Measurements from ENCODE around the gene ENGASE.

ENGASE gene

DNA sequence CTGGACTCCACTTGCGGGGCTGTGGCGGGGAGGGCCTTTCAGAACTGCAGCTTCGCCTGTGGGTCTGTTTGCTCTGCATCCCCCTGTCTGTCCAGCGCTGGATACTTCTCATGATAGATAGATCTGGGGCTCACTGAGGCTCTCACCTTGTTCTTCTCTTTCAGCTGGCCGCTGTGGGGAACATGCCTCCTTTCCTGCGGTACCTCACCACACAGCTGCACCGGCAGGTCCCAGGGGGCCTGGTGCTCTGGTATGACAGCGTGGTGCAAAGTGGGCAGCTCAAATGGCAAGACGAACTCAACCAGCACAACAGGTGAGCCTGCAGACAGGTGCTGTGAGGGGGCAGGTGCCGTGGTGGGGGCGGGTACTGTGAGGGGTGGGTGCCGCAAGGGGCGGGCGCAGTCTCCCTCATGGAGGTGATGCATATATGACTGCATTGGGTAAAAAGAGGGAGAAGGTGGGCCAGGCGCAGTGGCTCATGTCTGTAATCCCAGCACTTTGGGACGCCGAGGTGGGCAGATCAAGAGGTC lies 6.2 kb downstream of the ENGASE start:
- DNase-seq (ENCODE audit: low spot score): no peak

DNA sequence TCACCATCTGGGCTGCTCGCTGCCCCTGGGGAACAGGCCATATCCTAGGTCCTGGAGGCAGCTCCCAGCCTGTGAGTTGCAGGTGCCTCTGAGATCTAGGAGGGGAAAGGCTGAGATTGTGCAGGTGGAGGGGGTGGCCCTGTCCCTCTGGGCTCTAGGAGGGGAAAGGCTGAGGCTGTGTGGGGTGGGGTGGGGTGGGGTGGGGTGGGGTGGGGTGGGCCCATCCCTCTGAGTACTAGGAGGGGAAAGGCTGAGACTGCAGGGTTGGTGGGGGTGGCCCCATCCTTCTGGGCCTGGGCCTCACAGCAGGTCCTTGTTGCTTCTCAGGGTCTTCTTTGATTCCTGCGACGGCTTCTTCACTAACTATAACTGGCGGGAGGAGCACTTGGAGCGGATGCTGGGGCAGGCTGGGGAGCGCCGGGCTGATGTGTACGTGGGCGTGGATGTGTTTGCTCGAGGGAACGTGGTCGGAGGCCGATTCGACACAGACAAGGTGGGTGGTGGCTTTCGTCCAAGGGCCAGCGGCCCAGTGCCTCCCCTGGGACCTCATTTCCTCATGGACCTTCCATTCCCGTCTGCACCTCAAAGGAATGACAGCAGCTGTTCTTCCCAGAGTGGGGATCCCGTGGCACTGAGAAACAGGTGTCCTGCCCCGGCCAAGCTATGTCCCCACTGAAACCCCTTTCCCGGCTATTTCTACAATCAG lies 7.1 kb downstream of the ENGASE start:
- DNase-seq (ENCODE audit: low spot score): no peak

DNA sequence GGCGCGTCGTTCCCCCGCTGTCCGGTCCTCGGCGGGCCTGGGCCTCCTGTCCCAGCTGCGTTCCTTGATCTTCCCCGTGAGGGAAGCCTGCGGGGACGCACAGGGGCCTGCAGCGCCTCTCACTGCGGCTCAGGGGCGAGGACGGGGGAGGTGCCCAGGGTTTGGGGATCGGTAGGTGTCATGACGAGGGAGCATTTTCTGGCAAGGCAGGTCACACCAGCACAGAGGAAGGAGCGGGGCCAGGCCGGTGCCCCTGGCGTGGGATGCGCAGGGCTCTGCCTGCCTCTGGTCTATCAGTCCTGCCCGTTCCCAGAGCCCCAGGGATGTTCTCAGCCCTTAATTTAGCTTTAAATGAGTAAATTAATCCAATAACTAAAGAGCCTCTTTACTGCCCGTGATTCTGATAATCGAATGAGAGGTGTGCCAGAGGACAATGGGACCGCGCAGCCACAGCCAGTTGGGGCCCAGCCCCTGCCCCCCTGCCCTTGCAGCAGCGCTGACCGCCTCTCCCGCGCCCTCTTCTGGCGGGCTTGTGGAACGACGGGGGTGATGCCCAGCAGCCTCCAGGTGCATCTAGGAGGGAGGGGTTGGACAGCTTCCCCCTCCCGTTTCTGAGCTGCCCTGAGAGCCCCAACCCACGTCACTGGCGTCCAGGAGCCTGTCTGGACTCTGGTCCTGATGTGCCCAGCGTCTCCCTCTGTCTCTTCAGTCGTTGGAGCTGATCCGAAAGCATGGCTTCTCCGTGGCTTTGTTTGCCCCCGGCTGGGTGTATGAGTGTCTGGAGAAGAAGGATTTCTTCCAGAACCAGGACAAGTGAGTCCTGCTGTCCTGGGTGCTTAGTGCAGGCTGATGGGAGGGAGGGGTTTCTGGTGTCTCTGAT lies 7.9 kb downstream of the ENGASE start:
- peak; percentile 40 for DNase-seq (ENCODE audit: low spot score)

DNA sequence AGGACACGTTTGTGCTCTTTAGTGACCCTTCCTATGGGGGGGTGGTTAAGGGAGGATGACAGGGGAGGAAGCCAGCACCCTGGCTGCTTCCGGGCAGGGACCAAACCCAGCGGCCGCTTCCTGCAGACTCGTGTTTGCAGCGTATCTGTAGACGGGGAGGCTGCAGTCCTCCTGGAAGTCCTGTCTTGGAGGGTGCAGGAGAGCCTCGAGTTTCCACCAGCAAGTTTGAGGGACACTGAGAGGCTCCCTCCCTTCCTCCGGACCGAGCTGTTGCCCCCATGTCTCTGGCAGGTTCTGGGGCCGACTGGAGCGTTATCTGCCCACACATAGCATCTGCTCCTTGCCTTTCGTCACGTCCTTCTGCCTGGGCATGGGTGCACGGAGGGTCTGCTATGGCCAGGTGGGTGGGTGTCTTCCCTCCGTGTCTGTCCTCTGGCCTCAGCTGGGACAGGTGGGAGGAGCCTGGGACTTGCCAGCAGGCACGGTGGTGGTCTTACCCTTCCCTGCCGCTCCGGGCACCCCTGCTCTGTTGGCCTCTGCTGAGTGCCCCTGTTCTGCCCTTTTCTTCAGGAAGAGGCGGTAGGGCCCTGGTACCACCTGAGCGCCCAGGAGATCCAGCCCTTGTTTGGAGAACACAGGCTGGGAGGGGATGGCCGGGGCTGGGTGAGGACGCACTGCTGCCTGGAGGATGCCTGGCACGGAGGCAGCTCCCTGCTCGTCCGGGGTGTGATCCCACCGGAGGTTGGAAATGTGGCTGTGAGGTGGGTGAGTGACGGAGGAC lies 8.8 kb downstream of the ENGASE start:
- DNase-seq (ENCODE audit: low spot score): no peak

DNA sequence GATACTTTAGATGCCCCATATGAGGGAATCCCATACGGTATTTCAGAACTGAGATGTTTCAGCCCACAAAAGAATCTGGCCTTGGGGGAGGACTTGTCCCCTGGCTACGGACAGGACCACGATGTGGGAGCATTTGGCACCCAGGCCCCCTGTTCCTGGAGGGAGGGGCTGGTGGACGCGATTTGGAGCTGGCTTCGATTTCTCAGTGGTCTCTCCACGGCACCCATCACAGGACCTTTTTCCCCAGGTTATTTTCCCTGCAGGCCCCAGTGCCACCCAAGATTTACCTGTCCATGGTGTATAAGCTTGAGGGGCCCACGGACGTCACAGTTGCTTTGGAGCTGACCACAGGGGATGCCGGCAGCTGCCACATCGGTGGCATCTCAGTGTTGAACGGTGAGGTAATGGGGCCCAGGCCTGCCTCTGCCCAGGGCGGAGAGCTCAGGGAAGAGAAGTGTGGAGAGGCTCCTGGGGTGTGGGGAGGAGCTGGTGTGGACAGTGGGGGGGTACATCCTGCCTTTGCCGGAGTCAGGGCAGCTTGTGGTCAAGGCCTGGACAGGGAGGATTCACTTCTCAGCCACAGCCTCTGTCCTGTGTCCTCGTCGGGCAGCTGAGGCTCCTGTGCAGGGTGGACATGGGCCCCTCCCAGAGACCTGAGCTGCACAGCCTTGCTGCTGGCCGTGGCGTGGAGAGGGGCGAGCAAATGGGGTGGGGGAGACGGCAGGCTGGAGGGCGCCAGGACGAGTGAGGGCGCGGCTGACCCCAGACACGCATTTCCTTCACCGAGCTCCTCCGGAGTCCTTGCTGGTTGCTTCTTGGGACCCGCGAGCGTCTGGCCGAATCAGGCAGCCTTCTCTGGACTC lies 9.9 kb downstream of the ENGASE start:
- DNase-seq (ENCODE audit: low spot score): no peak

DNA sequence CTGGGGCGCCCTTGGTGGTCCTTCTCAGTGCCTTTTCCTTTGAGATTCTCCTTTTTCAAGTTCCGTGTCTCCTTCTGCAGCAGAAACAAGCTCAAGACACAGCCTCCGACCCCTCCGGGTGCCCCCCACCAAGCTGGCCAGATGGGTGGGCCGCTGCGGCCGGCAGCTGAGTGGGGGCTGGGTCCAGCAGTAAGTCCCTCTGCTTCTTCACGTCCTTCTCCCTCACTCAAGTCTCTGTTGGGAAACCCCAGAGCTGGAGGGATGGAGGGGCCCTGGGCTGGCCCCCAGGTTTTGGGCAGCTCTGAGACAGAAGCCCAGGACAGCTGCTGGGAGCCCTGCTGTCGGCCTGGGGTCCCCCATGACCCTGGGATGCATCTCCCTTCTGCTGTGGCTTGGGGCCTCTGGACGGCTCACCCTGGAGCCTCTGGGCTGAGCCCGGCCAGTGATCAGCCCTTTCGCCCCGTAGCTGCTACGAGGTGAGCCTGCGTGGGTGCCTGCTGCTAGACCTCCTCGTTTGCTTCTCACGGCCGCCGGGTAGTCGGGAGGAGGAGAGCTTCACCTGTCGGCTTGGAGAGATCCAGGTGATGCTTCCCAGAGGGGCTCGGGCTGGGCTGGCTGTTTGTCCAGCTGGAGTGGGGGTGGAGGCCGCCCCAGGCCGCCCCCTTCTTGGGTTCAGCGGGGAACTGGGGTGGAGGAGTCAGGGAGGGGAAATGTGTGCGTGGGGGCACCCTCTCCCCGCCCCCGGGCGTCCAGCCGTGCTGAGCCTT lies 10.7 kb downstream of the ENGASE start:
- no peak for DNase-seq (ENCODE audit: low spot score)

DNA sequence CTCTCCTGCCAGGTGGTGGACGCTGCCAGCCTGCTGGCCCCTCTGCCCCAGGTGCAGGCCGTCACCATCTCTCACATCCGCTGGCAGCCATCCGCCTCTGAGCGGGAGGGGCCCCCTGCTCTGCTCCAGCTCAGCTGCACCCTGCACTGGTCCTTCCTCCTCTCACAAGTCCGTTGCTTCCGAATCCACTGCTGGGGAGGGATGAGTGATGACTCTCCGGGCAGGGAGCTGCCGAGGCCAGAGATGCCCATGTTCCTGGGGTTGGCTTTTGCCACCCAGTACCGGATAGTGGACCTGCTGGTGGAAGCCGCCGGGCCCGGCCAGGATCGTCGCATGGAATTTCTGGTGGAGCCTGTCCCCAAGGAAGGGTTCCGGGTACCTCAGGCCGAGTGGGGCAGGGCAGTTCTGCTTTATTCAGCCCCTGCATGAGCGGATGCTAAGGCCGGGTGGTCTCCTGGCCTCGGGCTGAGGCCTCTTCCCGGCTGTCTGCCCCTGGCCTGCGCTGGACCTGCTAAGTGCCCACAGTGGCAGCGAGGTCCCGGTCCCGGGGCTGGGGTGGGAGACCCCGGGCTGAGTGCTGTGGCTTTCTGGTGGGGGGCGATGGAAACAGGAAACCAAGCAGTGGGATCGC lies 11.4 kb downstream of the ENGASE start:
- DNase-seq (ENCODE audit: low spot score): no peak

DNA sequence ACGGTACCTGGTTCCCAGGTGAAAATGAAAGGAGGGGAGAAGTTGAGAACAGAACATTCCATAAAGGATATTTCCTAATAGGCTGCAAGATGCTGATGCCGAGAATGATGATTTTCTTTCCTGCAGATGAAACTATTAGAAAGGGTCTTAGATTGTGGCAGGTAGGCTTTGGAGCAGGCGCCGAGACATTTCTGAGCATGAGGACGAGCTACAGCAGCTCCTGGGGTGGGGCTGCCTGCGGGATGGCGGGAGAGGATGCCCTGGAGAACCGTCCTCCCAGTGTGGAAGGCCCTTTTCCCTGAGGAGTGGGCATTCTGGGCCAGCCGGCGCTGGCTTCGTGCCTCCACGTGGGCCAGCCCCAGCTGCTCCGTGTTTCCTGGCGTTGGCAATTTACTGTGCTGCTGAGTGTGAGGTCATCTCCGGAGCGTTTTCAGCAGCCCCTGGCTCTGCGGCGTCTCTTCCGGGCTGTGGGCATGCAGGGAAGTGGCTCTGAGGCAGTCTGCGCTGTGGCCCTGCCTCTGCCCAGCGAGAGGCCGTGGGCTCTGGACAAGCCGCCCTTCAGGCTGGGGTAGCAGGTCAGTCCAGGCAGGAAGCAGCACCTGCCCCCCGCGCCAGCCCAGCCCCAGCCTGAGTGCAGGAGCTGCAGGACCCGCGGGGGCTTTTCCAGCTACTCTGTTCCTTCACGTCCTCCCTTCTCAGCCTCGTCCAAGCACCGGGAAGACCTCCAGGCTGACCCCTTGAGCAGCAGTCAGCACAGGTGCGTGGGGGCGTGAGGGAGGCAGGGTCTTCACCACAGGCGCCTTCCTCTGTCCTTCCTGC lies 12.2 kb downstream of the ENGASE start:
- no peak for DNase-seq (ENCODE audit: low spot score)

DNA sequence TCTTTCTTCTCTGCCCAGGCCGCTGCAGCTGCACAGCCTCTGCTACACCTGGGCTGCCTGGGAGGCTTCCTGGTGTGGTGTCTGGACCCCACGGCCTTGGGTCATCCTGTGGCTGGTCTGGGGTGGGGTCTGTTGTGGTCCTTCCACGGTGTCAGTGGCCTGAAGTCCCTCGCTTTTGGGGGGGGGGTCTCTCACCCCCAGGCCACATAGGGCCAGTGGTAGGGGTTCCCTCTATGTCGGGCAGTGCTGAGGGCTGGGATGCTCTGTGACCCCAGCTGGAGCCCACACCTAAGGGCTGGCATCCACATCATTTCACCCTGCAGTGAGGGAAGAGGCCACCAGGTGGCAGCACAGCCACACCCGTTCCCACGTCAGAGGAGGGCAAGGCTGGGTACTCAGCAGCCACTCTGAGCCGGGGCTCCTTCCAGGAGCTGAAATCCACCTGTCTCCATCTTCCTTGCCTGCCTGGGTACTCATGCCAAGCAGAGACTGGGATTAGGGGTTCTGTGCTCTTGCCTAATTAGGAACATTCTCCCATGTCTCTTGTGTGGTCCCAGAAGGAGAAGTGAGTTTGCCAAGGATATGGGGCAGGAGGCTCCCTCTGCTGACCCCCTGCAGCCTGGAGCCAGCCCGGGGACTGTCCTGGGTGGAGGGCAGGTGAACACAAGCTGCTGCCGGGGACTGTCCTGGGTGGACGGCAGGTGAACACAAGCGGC lies 13.0 kb downstream of the ENGASE start:
- DNase-seq (ENCODE audit: low spot score): peak; percentile 77

DNA sequence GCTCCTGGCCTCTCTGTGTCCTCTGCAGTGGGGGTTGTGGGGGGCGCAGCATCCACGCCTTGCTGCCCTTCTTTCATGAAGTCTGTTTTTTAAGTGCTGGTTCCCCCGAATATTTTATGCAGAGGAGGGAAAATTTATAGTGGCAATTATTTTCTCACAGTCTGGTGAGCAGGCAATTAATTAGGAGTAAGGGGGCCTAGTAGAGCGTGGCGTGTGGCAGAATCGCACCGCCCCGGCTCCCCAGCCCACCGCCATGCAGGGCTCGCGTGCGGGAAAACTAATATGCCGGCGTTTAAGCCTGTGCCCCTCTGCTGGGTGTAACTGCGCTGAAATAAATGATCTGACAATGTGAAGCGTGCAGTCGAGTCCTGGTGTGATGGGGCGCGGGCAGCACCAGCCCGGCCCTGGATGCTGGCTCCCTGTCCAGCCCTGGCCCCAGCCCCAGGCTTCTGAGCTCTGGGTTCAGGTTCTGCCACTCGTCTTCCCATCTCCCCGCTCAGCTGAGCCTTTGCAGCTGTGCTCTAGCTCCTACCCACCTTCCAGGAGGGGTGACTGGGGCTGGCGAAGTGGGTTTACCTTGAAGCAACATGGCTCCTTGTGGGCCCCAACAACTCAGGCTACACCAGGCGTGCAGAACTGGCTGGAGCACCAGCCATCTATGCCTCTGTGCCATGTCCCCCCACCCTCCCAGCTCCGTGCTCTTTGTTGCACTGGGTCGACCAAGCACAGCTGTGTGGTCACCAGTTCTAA lies 13.8 kb downstream of the ENGASE start:
- DNase-seq (ENCODE audit: low spot score): no peak

DNA sequence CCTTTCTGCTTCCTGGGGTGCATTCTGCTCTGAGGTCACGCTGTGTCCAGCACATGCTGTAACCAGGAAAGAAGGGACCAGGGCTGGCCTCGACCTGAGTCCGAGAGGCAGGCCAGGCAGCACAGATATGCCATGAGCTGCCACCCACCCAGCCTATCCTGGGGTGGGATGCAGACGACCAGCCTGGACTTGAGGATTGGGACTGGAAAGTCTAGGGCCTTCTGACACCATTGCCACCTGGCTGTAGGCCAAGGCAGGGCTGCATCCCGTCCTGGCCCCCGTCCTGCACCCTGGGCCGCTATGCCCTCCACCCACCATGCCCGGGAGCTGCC lies 14.3 kb downstream of the ENGASE start:
- no peak for DNase-seq (ENCODE audit: low spot score)

DNA sequence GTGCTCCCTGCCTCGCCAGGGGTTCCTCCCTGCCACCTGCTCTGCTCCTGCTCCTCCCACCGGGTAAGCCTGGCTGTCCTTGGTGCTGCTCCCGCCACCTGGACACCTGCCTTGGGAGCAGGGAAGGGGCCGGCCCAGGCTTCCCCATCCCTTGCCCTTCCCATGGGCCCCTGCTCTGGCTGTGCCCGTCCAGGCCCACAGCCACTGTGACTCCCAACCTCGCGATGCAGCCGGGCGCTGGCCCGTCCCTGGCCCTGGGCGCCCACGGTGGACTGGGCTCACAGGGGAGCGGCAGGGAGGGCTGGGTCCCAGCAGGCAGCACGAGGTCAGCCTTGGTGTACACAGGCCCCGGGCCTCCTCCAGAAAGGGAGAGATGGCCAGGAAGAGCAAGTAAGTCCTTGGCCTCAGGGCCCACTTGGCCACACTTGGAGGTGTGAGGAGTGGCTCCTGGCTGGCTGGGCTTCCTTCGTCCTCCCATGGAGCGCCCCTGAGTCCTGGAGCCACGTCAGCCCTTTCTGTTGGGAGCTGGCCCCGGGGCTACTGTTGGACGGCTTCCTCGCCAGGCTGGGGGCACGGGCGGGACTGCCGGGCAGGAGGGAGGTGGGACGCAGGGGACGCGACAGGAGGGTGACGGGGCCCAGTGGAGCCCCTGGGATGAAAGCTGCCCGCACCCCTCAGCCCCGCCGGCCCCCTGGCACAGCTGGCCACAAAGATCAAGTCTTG lies 15.3 kb downstream of the ENGASE start:
- DNase-seq (ENCODE audit: low spot score): no peak

DNA sequence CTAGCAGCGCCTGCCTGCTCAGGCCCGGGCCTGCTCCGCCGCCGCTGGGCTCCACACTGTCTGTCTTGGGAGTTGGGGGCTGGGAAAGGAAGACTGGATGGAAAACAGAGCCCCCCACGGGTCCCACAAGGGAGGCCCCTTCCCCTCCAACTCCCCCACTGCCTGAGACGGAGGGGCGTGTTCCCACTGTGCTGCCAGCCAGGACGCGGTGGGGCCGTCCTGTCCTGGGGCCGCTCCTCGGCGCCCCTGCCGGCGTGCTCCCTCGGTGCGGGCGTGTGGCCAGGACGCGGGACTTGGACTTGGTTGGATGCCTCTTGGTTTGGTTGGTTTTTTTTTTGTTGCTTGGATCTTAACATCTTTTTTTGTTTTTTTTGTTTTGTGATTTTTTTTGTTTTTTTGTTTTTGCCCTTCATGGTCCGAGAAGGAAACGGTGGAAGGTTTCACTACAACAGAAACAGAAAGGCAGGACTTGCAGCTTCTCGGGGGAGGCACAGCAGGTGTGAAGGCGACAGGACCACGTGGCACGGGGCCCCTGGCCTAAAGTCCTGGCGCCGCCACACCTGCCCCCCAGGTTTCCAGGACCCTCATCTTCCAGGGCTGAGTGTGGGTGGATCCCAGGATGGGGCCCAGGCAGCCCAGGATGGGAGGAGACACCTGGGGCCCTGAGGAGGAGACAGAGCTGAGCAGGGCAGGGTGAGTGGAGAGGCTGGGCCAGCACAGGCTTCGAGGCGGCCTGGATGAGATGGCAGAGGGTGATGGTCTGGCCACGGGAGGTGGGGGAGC lies 16.0 kb downstream of the ENGASE start:
- no peak for DNase-seq (ENCODE audit: low spot score)

DNA sequence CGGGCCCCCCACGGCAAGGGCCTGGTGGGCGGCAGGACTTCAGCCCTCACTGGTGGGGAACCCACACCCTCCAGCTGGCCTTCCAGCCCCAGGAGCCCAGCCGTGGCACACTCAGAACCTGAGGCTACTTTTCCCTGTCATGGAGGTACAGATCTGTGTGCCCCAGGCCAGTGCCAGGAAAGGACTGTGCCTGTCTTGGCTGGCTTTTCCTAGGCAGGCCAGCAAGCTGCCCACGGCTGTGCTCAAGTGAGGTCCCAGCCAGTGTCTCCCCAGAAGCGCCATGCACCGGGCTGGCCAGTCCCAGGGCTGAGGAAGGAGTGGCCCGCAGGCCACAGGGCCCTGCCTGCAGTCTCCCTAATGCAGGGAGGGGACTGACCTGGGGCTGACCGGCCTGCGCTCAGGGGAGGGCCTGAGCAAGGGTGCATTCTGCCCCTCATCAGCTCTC lies 16.6 kb downstream of the ENGASE start:
- no peak for DNase-seq (ENCODE audit: low spot score)

DNA sequence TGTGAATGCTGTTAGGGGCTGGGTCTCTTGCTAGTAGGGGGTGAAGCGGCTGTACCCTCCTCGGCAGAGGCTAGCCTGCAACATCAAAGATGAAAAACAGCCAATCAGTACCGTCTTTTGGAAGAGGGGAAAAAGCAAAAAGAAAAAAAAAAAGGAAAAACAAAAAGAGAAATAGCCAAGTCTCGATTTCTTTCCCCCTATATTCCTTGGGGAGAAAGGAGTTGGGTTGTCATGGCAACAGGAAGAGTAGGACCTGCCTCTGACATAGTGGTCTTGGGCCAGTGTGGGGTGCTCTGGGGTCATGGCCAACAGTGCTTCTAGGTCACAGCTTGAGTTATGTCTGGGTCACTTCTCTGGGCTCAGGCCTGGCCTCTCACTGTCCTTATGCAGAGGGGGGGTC lies 17.9 kb downstream of the ENGASE start:
- no peak for DNase-seq (ENCODE audit: low spot score)

DNA sequence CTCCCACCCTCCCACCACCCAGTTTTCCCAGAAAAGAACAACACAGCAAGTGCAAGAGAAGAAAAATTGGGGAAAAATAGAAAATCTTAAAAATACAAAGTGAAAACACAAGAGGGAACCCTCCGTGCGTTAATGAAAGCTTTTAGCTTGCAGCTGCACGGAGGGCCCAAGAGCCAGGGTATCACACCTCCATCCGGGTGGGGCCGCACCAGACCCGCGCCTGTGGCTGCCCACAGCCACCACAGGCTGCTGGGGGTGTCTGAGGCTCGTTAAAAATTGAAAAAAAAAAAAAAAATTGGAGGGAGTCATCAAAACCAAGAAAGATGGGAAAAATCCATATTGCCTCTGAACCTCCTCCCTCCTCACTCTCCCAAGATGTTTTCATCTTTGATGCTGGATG lies 18.6 kb downstream of the ENGASE start:
- no peak for DNase-seq (ENCODE audit: low spot score)

DNA sequence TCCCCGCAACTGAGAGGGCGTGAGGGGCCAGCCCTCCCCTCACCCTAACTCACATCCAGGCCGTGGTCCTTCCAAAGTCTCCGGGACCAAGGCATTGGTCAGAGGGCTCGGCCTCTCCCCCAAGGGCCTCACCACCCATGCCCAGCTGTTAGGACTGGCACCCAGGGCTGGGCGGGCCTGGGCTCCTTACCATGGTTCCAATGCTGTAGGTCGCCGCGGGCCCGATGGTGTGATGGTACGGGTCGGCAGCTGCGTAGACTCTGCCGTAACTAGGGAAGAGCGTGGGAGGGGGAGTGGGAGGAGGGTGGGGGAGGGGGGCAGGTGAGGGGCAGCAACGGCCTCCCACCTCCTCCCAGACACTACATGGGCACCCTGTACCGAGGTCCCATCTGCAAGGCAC lies 19.6 kb downstream of the ENGASE start:
- no peak for DNase-seq (ENCODE audit: low spot score)

All from activated CD4-positive, alpha-beta T cell treated with anti-CD3 and anti-CD28 coated beads, Interleukin-2, Interleukin-4, amounts not matched to agents 100 ng/mL and 50 ng/mL, durations not matched to agents 16 hours and 8 hours (primary cell).